ENCODE results near the gene CCDC3.
"Not testable (repeated sequence)": the region's sequence is repeated elsewhere in the genome, so short reads cannot be mapped to it uniquely, and the experiment has no call there.

The CCDC3 gene

DNA sequence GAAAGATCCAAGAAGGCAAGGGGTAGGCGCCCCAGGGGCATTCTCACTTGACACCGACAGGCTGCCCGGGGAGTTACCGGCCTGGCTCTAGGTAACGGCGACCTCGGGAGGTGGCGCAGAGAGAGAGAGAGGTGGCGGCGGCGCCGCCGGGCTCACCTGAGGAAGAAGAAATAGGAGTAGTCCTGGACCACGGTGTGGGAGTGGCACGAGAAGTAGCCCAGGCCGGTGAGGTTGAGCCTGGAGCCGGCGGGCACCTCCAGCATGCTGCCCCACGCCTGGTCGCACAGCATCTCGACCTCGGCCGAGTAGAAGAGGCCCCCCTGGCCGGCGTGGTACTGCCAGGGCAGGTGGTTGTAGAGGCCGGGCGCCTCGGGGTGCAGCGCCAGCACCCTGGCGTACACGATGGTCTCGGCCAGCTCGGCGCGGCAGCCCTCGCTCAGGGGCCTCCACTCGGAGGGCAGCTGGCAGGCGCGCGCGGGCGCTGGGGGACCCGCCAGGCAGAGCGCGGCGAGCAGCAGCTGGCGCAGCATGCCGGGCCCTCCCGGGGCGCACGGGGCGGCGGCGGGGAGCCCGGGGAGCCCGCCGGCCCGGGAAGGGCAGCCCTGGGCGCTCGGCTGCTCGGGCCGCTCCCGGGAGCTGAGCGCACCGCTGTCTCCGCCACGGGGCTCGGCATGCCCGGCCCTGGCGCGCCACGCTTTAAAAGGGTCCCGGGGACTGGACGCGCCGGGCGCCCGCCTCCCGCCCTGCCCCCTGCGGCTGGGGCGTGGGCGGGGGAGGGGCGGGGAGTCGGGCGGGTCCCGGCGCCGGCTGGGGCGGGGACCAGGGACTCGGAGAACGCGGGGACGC is at the start of gene CCDC3:
Gene CCDC3 (minus strand): TSS at position 673 of the 846 bp plus-strand sequence. CDS start 143 bp downstream, at position 530.
- no peak for DNase-seq (ENCODE audit: low spot score)

DNA sequence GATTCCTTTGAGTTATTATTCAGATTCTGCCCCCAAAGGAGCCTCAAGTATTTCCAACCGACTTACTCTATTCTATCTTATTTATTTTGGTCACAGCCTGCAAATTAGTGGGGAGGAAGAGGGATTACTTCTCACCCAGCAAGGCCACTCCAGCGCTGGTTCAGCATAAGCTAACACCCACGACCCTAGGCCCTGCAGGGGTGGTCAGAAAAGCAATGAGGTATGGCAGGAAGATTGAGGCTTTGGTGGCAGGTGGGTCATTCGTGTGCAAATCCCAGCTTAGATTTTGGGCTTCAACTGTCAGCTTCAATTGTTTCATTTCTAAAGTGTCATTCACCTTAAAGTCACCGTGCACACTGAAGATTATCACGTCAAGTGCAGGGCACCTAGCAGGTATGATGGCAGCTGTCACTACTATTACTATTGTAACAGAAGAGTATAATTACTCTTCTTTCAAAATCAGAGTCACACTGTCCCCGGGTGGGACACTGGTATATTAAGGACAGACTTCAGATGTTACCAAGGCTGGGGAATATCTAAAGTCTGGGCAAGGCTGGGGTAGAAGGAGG is 49.7 kb upstream of the CCDC3 start:
- DNase-seq (ENCODE audit: low spot score), result no peak

DNA sequence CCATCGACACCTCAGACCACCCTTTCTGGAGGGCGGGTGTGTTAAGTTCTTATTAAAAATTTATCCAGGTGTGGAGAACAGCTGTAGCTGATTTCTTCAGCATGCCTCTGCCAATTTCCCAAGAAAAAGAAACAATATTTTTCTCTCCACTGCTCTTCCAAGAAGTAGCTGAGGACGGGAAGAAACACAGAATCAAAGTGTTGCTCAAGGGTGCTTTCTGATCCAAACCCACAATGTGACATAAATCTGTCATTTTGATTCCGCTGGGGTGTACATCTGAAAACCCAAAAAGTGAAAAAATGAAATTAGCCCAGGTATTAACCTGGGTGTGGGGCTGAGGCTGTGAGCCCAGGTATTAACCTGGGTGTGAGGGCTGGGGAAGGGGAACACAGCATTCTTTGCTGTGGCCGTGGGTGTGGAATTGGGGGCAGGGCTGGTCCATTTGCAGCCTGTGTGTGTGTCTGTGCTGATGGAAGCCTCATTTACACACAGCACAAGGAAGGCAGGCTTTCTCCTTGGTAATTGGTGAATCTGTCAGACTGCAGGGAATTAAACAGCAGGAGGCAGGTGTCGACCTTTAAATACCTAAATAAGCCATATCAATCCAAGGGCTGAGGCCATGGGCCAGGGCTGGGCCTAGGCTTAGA is 48.4 kb upstream of the CCDC3 start:
- no peak for DNase-seq (ENCODE audit: low spot score)

DNA sequence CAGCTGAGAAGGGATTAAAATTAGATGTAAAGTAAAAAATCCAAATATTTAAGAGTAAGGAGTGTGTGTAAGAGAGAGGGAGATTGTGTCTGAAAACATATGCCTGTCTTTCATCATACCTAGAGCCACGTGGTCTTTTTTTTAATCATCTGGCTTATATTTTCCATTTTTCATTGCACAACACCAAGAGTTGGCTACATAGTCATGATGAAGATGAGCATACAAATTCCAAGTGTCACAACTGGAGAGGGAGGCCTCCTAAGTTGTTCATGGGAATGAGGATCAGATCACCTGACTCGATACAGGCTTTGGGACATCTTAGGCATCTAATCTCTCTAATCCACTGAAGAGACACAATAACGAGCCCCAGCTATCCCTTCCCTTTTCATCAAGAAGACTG is 47.2 kb upstream of the CCDC3 start:
- DNase-seq (ENCODE audit: low spot score), result no peak

- no peak for DNase-seq (ENCODE audit: low spot score)
These were observed 46.2 kb upstream of the CCDC3 start for GRCh38 chr10:13047529-13048206.

DNA sequence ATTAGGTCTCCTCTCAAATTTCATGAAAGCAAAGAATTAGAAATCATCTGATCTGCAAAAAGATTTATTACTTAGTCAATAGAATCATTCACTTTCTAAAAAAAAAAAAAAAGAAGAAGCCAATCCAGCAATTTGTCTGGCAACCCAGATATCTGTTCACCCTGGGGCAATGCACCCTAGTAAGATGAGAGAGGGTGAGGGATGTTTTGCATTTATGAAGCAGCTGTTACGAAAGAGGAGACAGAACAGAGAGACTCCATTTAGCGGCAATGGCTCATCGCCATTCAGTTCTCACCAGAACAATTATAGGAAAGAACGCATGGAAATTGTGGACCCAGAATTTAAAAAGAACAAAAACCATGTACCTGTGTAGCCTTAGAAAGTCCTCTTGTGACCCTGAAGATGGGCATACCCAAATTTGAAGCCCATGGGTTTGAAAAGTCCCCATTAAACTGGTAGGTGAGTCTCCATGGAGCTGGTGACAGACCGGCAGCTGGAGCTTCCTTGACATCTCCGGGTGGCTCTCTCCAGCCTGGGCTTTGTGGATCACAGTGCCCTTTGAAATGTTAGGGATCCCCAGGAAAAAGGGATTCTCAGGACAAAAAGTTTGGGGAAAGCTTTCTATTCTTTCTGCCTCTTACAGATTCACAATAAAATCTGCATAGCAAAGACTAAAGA is 45.5 kb upstream of the CCDC3 start:
- DNase-seq (ENCODE audit: low spot score), result no peak

- DNase-seq (ENCODE audit: low spot score), result no peak
These were observed 42.0 kb upstream of the CCDC3 start for GRCh38 chr10:13043520-13043919.

GRCh38 chr10:13039761-13040160 is 38.2 kb upstream of the CCDC3 start:
- DNase-seq (ENCODE audit: low spot score), result no peak

DNA sequence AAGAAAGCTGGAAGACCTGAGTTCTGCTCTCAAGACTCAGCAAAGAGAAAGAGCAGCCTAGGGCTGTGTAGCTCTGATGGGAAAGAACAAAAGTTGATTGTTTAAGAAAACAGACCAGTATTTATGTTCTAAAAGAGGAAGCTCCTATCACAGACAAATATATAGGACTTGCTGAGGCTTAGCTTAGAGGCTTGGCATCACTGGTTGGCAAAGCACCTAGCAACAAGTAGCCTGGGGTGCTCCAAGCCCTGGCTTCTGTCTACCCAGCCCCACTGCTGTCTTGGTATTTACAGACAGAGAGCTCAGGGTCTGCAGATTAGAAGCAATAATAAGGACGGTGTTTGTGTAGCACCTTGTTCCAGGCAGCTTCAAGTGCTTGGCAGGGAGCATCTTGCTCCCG is 36.9 kb upstream of the CCDC3 start:
- no peak for DNase-seq (ENCODE audit: low spot score)

- DNase-seq (ENCODE audit: low spot score), result no peak
These were observed 36.3 kb upstream of the CCDC3 start for GRCh38 chr10:13037832-13038231.

DNA sequence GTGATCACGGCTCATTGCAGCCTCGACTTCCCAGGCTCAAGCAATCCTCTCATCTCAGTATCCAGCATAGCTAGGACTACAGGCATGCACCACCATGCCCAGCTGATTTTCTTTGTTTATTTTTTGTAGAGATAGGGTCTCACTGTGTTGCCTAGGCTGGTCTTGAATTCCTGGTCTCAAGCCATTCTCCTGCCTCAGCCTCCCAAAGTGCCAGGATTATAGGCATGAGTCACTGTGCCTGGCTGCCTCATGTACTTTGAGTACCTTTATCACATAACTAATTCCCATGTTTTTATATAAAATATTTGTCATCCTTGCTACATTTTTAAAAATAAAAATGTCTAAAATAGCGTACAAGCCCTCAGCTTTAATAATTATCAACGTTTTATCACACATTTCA is 35.3 kb upstream of the CCDC3 start:
- DNase-seq (ENCODE audit: low spot score), result no peak

DNA sequence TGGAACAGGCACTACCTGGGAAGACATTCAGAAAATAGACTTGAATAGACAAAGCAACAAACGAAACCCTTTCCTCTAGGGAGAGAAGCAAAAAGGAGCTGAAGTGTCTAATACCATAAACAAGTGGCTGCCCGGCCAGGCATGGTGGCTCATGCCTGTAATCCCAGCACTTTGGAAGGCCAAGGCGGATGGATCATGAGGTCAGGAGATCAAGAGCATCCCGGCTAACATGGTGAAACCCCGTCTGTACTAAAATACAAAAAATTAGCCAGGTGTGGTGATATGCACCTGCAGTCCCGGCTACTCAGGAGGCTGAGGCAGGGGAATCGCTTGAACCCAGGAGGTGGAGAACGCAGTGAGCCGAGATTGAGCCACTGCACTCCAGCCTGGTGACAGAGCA is 34.2 kb upstream of the CCDC3 start:
- DNase-seq (ENCODE audit: low spot score), result not testable (repeated sequence)

- no peak for DNase-seq (ENCODE audit: low spot score)
These were observed 25.4 kb upstream of the CCDC3 start for GRCh38 chr10:13026873-13027272.

- no peak for DNase-seq (ENCODE audit: low spot score)
These were observed 22.2 kb upstream of the CCDC3 start for GRCh38 chr10:13023754-13024153.

DNA sequence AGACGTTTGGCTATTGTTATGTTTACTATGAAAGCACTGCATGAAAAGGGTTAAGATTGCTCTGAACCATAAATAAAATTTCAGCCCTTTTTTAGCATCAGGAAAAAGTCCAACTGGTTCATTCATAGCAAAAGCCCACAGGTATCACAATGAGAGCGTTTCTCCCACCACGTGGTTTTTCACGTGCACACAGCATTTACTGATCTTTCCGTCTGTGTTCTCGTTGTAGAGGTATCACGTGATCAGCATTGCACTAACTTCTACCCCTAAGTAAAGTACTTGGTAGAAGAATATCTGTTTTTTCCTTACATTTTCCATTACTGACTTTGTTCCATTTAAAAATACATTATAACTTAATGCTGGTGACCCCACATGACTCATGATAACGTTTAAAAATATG is 17.8 kb upstream of the CCDC3 start:
- DNase-seq (ENCODE audit: low spot score), result no peak

DNA sequence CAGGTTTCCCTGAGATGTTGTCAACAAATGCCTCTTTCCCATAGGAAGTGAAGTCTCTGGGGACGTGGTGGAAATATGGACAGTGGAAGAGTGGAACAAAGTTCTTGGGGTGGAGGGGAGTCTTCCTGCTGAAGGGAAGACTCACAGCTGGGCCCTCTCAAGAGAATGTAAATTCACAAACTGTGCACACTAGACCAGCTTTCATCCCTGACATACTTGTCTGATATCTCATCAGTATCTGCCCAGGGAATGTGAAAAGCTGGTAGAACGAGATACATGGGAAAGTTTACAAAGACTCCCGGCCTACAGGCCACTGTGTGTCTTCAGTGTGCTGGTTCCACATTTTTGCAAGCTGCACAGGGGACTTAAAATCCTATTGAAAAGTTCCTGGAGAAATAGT is 16.7 kb upstream of the CCDC3 start:
- peak; percentile 56 for DNase-seq (ENCODE audit: low spot score)

- no peak for DNase-seq (ENCODE audit: low spot score)
These were observed 15.4 kb upstream of the CCDC3 start for GRCh38 chr10:13016886-13017285.

DNA sequence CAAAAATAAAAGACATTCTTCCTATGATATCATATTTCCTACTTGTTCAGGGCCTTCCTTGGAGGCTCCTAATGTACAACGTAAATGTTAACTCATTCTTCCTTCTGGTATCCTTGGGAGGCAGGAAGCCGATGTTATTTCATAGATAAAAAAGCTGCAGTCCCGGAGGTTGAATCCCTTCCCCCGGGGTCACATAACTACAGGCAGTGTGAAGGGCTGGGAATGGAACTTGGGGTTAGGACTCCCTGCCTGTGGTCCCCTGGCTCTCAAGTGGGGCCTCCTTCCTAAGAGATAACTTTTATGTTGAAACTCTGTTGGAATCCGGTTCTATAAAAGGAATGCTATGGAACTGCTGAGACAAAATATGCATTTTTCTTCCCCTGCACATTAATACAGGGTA is 14.9 kb upstream of the CCDC3 start:
- DNase-seq (ENCODE audit: low spot score), result peak; percentile 11

- DNase-seq (ENCODE audit: low spot score), result no peak
These were observed 4.5 kb upstream of the CCDC3 start for GRCh38 chr10:13006037-13006436.

GRCh38 chr10:13003759-13004158 is 2.2 kb upstream of the CCDC3 start:
- no peak for DNase-seq (ENCODE audit: low spot score)

- no peak for DNase-seq (ENCODE audit: low spot score)
These were observed 1.5 kb upstream of the CCDC3 start for GRCh38 chr10:13003004-13003403.

DNA sequence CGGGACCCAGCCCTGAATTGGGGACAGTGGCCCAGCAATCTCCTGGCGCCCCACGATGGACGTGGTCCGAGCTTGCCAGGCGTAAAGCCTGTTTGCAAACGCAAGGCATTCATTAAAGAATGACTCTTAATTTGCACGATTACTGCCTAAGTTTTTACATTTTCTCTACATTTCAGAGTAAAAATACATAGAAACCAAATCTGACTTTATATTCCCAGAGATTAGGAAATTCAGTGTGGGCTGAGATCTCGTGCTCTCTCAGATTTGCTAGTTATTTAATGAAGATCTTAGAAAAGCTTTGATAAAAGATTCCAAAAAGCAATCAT is 337 bp upstream of the CCDC3 start:
- DNase-seq (ENCODE audit: low spot score), result no peak
